NCI-H2029 (cell line): ENCODE data around the gene ATP5PB.

Experiments used
- DNase-seq: peaks from one replicate; lab custom pipeline; 2025; lab: John Stamatoyannopoulos, UW

The ATP5PB gene

GRCh38 chr1:111507411-111508201 lies 58.3 kb downstream of the ATP5PB start:
- DNase-seq = no peak

GRCh38 chr1:111509997-111510375 lies 60.7 kb downstream of the ATP5PB start:
- no peak for DNase-seq

GRCh38 chr1:111511370-111511769 lies 62.1 kb downstream of the ATP5PB start:
- DNase-seq = no peak
